IPS-18c (cell line): Measurements from ENCODE around the gene FAM149A.
A peak's percentile ranks its signal among the peaks of the same experiment; 100 is the strongest.

ENCODE experiments used
- H3K4me3 ChIP-seq: 2 replicates; pipeline ENCODE4 v1.7.0; 2013; ENCODE audit warnings: low read depth, mild to moderate bottlenecking, low read length, moderate library complexity; ENCODE audit not compliant: insufficient read depth
- H3K9me3 ChIP-seq: one replicate; pipeline ENCODE4 v1.6.1; 2013; ENCODE audit warnings: mild to moderate bottlenecking, low read length, moderate library complexity; ENCODE audit not compliant: control insufficient read depth, insufficient read depth

Gene FAM149A

DNA sequence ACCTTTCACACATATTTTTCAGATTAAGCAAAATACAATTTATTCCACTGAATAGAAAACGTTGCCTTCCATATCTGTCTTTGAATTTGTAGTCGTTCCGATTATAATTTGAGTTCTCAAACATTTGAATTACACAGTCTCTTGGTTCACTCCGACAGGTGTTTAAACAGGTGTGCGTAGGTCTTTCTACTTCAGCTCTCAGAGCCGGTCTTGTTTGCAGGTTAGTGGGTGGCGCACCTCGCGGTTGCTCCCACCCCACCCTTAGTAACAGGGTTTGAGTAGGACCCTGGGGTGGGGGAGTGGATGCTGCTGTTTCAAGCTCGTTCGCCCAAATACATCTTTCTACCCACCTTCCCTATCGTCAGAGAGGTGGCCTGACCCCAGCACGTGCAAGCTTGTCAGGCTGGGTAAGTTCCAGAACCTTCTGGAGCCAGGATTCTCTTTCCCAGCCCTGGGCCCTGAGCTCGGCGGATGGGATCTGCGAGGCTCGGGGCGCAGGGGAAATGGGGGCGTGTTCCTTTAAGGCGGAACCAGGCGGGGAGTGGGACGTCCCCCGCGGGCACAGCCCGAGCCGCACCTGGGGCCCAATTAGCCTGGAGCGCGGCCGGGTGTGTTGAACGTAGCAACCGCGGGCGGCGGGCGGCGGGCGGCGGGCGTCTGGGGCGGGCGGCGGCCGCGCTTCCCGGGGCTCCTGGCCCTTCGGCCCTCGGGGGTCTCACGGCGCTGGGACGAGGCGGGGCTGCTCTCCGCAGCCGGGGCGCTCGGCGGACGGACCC lies at the start of gene FAM149A:
TSS of gene FAM149A (plus strand) at position 591 of the 776 bp plus-strand sequence.
- Histone ChIP-seq H3K4me3 (peak within 1 kb of the TSS; percentile 61), H3K9me3 (peaks cover 5% of the 10 kb centered on the region)

DNA sequence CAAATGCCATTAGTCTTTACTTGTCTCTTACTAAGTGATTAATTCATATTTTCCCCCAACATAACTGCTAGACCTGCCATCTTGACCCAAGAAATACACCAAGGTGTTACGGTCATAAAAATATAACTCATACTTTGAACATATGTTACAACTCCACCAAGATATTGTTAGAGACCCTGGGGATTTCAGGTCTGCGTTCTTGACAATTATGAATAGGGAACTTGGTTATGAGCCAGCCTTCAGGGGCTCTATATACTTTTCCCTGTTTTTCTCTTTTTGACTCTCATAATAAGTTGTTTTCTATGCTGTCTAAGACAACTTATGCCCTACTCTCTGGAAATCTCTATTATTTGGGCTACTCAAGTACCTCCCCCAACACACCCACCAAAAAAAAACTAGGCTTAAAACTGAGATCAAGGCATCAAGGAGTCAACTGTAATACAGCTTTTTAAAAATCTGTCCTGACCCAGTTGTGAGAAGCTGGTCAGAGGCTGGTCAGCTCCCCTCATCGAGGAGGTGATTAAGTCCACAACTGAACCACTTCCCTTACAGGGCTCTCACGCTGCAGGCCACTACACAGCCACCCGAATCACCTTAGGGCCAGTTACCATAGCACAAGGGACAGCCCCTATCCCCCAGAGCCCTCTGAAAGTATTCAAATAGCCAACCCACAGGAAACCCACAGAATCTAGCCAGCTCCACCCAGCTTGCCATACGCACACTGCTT lies 46.1 kb upstream of the FAM149A start:
- Histone ChIP-seq H3K4me3 (no peak overlapping the region), H3K9me3 (peaks cover 3% of the 10 kb centered on the region)

DNA sequence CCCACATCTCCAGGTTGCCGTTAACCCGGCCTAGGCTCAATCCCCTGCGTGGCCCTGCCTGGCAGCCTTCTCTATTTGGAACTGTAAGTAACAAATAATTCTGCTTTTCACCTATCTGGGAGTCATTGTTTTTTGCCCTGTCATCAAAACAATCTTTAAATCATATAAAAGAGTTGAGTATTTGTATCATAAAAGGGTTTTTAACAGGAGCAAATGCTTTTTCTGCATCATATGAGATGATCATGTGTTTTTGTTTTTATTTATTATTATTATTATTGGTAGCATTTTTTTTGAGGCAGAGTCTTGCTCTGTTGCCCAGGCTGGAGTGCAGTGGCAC lies 45.6 kb upstream of the FAM149A start:
- Histone ChIP-seq H3K9me3 (peaks cover 3% of the 10 kb centered on the region), H3K4me3 (no peak overlapping the region)

DNA sequence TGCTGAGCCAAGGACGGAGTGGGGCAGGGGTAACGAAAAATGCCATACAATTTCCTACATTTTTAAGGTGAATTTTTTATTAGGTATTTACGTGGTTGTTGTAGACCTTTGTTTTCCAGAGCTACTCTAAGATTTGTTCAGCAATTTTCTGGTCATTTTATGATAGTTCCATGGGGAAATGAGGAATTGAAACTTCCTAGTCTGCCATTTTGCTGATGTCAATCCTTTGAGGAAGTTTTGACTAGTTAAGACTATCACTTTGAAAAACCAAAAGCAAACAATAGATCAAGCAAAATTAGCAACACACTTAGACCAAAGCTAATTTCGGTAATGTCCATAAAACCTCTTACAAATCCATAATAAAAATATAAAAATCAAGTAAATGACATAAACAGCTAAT lies 42.6 kb upstream of the FAM149A start:
- no peaks in the 10 kb centered on the region for H3K9me3 ChIP-seq
- H3K4me3 ChIP-seq, result no peak overlapping the region

DNA sequence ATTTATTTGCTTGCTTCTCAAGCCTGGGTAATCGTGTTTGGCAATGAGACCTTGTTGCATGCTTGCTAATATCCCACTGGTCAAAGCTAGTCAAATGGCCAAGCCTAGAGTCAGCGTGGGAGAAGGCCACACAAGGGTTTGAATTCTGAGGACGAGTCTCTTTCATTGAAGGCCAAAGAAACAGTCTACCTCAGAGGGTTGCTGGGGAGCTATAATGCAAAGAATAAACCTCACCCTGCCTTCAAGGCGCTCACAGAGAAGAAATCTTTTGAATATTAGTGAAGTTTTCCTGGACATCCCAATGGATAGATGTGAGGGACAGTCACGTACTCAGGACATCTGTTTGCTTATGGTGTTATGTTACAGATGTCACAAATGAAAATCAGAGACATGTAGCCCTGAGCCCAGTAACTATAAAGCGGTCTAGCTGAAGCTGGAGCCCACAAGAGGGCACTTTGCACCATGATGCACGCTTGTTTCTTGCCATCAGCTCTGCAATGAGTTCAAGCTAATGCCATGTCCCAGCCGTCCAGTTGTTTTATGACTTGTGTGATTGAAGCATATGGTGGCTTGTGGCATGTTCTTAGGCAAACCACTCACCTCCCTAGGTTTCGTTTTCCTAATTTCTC lies 36.6 kb upstream of the FAM149A start:
- Histone ChIP-seq H3K4me3 (no peak overlapping the region), H3K9me3 (no peaks in the 10 kb centered on the region)

DNA sequence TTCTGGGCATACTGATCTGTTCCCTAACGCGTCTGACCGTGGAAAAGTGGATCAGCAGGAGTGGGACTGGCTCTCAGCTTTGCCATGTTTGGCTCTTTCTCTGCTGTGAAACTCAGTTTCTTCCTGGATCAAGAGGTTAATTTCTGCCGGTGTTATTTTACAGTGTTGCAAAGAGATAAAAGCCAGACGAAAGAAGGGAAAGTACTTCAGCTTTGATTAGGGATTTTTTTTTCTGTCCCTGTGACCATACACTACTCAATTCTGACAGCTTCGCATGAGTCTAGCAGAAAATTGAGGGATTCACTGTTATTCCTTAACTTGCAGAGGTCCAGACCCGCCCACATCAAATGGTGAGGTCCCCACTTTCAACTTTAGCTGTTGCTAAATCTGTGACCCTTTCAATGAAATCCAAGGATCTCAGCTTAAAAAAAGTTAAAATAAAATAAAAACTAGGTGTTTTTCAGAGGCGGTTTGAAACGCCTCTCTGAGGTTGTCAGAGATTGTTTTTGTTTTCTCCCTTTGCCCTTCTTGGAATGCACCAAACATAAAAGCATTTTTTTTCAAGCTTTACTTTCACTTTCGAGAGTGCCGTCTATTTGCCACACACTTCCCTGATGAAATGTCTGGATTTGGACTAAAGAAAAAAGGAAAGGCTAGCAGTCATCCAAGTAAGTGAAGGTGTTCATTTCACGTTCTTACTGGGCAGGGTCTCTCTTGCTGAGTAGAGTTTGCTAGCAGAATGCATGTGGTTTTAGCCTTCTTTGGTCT lies 35.7 kb upstream of the FAM149A start, which contains the start of gene TLR3:
TSS of gene TLR3 (plus strand) at position 576 of the 768 bp plus-strand sequence. CDS start 7,464 bp downstream, outside the sequence.
- Histone ChIP-seq H3K4me3 (no peak within 1 kb of the TSS), H3K9me3 (no peaks in the 10 kb centered on the region)

DNA sequence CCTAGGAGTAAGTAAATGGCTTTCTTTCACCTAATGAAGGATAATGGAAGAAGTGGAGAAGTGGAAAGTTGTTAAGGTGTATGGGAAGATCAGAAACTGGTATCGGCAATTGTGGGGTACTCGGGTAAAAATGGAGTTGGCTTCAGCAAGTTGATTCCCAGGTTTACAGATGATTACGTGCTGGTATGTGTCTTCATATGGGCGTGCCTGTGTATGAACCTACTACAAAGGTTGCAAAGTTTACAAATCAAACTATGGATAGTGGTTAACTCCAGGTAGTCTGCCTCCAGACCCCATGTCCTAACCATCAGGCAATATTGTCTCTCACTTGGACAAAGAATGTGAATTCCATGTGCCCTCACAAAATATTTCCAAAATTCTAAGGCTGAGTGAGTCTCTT lies 34.8 kb upstream of the FAM149A start:
- H3K4me3 ChIP-seq, result no peak overlapping the region
- no peaks in the 10 kb centered on the region for H3K9me3 ChIP-seq

DNA sequence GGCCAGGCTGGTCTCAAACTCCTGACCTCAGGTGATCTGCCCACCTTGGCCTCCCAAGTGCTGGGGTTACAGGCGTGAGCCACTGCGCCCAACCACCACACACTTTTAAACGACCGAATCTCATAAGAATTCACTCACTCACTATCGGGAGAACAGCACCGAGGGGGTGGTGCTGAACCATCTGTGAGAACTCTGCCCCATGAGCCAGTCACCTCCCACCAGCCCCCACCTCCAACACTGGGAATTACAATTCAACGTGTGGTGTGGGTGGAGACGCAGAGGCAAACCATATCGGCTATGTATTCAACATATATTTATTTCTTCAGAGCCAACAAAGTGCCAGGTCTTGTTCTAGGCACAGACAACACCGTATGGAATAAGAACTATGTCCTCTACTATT lies 32.0 kb upstream of the FAM149A start:
- H3K9me3 ChIP-seq, result no peaks in the 10 kb centered on the region
- no peak overlapping the region for H3K4me3 ChIP-seq

DNA sequence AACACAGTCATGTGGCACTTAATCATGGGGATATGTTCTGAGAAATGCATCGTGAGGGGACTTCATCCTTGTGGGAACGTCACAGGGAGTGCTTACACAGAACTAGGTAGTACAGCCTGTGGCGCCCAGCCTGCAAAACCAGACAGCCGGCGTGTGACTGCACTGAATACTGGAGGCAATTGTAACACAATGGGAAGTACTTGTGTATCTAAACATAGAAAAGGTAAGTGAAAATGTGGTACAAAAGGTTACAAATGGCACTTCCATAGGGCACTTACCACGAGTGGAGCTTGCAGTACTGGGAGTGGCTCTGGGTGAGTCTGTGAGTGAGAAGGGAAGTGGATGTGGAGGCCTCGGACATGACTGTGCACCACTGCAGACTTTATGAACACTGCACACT lies 30.3 kb upstream of the FAM149A start:
- H3K9me3 ChIP-seq, result no peaks in the 10 kb centered on the region
- H3K4me3 ChIP-seq, result no peak overlapping the region

DNA sequence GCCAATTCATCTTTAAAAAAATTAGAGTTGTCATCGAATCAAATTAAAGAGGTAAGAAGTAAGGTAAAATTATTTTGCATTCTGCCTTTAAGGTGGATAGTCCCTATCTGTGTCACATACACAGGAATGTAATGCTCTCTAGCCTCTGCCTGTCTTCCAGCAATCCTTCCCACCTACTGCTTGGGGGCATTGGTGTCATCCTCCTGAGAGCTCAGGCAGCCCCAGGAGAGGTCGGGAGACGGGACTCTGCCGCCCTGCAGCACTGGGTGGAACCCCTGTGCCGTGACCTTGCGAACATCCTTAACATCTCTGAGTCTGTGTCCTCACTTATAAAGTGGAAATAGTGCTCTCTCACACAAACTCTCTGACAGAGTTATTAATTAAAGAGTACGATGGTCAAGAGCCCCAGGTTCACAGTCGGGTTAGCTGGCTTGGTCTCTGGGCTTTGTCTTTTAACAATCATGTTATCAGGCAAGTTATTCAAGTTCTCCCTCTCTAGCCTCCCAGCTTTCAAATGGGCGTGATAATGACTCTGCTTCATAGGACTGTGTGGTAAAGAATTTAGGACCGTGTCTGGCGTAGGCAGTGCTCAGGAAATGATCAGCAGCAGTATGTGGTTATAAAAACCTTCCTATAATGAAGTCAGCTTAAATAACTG lies 25.4 kb upstream of the FAM149A start:
- no peaks in the 10 kb centered on the region for H3K9me3 ChIP-seq
- H3K4me3 ChIP-seq, result no peak overlapping the region

DNA sequence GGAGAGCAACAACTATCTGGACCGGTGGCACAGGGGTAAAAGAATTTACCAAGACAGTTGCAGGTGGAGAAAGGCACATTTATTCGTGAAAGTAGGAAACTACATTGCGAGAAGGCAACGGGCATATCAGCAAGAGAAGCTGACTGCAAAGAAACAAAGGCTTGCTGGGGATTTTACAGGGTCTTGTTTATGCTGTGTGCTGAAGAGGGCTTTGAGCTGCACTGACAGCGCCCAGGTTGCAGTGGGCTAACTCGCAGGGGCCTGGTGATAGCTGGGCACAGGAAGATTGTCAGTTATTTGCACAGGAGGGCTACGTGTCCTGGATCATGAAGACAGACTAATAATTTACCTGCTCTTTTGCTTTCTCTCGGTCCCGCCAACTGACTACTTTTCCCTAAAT lies 24.8 kb upstream of the FAM149A start:
- Histone ChIP-seq H3K4me3 (no peak overlapping the region), H3K9me3 (no peaks in the 10 kb centered on the region)

DNA sequence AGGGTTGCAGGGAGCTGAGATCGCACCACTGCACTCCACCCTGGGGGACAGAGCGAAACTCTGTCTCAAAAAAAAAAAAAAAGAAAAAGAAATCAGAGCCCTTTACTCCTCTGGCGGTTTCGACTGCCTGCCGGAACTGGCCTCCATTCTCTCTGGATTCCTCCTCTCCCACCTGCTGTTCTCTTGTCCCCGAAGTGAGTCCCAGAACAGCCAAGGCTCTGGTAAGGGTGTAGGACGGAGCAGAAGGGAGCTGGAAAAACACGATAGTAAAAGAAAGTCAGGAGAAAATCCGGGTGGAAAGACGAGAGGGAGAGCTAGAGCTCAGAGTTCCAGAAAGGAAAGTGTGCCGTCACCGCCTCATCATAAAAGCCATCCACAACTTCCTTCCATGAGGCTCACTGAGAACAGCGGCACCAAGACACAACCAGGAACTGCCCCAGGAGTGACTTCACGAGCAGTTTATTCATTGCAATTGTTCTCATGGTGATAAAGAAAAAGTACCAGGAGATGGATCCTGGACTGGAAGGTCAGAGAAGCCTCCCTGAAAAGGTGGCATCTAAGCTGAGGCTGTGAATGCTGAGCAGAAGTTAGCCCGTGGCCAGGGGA lies 23.2 kb upstream of the FAM149A start:
- Histone ChIP-seq H3K4me3 (peak overlapping the region; percentile 21; the same call in 1 of the 2 replicates), H3K9me3 (no peaks in the 10 kb centered on the region)

DNA sequence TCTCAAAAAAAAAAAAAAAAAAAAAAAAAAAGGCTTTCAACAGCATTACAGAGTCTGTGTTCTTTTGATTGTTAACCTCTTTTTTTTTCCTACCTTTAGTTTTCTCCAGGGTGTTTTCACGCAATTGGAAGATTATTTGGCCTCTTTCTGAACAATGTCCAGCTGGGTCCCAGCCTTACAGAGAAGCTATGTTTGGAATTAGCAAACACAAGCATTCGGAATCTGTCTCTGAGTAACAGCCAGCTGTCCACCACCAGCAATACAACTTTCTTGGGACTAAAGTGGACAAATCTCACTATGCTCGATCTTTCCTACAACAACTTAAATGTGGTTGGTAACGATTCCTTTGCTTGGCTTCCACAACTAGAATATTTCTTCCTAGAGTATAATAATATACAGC lies 22.3 kb upstream of the FAM149A start:
- Histone ChIP-seq H3K9me3 (no peaks in the 10 kb centered on the region), H3K4me3 (no peak overlapping the region)

DNA sequence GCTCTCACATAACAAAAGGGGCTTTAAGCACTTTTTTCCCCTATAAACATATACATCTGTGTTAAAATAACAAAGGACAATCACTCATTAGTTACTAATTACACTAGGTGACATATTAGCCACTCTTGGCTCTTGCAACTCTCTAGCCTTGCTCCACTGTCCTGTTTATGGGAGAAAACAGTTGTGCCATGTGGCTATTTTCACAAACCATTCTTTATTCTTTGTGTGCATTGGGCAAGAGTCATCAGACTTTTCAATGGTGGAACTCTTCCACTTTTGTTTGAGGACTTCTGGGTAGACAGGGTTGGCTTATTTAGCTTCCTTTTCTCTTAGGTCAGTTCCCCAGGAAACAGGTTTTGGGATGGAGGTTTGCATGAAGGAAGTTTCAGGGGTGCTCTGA lies 16.0 kb upstream of the FAM149A start:
- Histone ChIP-seq H3K4me3 (no peak overlapping the region), H3K9me3 (no peaks in the 10 kb centered on the region)

DNA sequence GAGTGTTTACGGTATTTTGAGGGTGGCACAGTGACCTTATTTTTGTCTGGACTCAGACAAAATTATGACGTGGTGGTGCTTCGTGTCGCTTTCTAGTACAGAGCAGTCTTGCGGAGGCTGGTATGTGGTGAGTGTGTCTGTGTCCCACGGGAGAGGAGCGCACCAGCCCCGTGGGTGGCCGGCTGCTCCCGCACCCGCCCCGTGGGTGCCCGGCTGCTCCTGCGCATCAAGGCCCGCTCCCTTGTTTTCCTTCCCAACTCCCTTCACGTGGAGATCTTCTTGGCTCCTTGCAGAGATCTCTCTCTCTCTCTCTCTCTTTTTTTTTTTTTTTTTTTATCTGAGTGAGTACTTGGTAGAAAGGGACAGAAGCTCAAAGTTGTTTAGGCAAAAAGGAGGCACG lies 12.2 kb upstream of the FAM149A start:
- H3K4me3 ChIP-seq, result no peak overlapping the region
- H3K9me3 ChIP-seq, result no peaks in the 10 kb centered on the region

DNA sequence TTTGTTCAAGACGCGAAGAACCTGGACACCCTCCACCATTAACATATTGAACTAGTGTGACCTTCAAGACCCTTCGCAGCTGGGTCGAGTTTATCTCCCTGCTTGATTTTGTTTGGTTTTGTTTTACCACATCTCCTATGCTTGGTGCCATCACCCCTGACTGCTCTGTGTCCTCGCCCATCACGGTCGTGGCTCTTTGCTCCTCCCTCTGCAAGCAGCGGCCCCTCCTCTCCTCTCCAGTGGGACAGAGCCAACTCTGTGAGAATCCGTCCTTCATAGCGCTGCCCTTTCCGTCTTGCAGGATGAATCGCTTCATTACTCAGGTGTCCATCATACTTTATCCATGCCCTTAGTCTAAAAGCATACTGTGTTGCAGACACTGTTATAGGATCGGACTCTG lies 9.1 kb upstream of the FAM149A start:
- Histone ChIP-seq H3K4me3 (no peak overlapping the region), H3K9me3 (no peaks in the 10 kb centered on the region)
